ENCODE measurements around the gene DCC.

The DCC gene

GRCh38 chr18:52426041-52426440 is 86.0 kb downstream of the DCC start:
- Histone ChIP-seq H3K36me3 (replicated peaks; ENCODE audit: insufficient read depth, low read length) (no peaks in the 10 kb centered on the region), H3K79me2 (ENCODE audit: low read length) (no peaks in the 10 kb centered on the region), H3K4me2 (ENCODE audit: low read depth, low read length) (no peak overlapping the region), H3K4me1 (ENCODE audit: low read length) (no peaks in the 10 kb centered on the region), H3K27ac (ENCODE audit: low read length) (no peak overlapping the region), H3K4me3 (ENCODE audit: low read length) (no peak overlapping the region), H2AFZ (ENCODE audit: low read length) (no peak overlapping the region), H3K27me3 (replicated peaks; ENCODE audit: insufficient read depth, low read length) (no peaks in the 10 kb centered on the region), H3K9ac (ENCODE audit: low read length) (no peak overlapping the region), H4K20me1 (ENCODE audit: insufficient read depth, low read length) (no peaks in the 10 kb centered on the region), H3K9me3 (replicated peaks; ENCODE audit: insufficient read depth, low read length) (no peaks in the 10 kb centered on the region), H3F3A (ENCODE audit: insufficient read depth, low read length) (no peaks in the 10 kb centered on the region), H3K9me2 (replicated peaks; ENCODE audit: insufficient read depth, low read length) (no peaks in the 10 kb centered on the region)
- DNase-seq = no peak
- TF ChIP-seq EZH2phosphoT487 (IDR thresholded peaks at IDR 0.05; ENCODE audit: low read length) = no peak
- TF ChIP-seq EZH2 (optimal IDR thresholded peaks at IDR 0.05; ENCODE audit: low read depth, low read length) = no peak
- TF ChIP-seq, protein P1, sequence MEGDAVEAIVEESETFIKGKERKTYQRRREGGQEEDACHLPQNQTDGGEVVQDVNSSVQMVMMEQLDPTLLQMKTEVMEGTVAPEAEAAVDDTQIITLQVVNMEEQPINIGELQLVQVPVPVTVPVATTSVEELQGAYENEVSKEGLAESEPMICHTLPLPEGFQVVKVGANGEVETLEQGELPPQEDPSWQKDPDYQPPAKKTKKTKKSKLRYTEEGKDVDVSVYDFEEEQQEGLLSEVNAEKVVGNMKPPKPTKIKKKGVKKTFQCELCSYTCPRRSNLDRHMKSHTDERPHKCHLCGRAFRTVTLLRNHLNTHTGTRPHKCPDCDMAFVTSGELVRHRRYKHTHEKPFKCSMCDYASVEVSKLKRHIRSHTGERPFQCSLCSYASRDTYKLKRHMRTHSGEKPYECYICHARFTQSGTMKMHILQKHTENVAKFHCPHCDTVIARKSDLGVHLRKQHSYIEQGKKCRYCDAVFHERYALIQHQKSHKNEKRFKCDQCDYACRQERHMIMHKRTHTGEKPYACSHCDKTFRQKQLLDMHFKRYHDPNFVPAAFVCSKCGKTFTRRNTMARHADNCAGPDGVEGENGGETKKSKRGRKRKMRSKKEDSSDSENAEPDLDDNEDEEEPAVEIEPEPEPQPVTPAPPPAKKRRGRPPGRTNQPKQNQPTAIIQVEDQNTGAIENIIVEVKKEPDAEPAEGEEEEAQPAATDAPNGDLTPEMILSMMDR (IDR thresholded peaks at IDR 0.05; ENCODE audit: low read length) = no peak

GRCh38 chr18:52426462-52426861 is 86.5 kb downstream of the DCC start:
- Histone ChIP-seq H3K9ac (ENCODE audit: low read length) (no peak overlapping the region), H4K20me1 (ENCODE audit: insufficient read depth, low read length) (no peaks in the 10 kb centered on the region), H3F3A (ENCODE audit: insufficient read depth, low read length) (no peaks in the 10 kb centered on the region), H3K9me3 (replicated peaks; ENCODE audit: insufficient read depth, low read length) (no peaks in the 10 kb centered on the region), H3K36me3 (replicated peaks; ENCODE audit: insufficient read depth, low read length) (no peaks in the 10 kb centered on the region), H3K4me2 (ENCODE audit: low read depth, low read length) (no peak overlapping the region), H3K79me2 (ENCODE audit: low read length) (no peaks in the 10 kb centered on the region), H2AFZ (ENCODE audit: low read length) (no peak overlapping the region), H3K4me1 (ENCODE audit: low read length) (no peaks in the 10 kb centered on the region), H3K4me3 (ENCODE audit: low read length) (no peak overlapping the region), H3K27me3 (replicated peaks; ENCODE audit: insufficient read depth, low read length) (no peaks in the 10 kb centered on the region), H3K9me2 (replicated peaks; ENCODE audit: insufficient read depth, low read length) (no peaks in the 10 kb centered on the region), H3K27ac (ENCODE audit: low read length) (no peak overlapping the region)
- DNase-seq = no peak
- no peak for TF ChIP-seq EZH2phosphoT487 (IDR thresholded peaks at IDR 0.05; ENCODE audit: low read length)

DNA sequence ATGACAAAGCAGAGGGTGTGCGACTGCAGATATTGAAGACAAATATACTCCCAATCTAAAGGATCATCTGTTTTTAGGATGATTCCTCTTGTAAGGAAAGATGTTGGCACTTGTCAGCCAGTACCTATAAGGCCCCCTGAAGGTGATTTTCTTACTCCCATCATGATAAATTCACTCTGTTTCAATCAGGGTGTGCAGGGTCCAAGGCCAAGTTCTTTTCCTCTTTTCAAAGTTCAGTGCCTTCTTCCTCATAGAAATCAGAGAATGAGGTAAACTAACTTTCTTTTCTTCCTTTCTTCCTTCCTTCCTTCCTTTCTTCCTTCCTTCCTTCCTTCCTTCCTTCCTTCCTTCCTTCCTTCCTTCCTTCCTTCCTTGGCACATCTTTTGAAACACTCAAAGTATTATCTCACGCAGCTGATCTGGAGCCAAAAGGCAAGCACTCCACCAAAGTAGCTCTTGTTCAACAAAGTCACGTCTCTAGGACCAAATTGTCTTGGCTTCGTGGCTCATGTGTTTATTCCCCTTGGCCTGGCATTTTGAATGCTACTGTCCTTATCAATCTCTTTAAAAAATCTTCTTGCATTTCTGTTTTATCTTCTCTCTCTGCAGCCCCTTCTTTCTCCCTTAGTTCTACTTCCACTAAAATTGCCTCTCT is 87.7 kb downstream of the DCC start:
- Histone ChIP-seq H3K9me2 (replicated peaks; ENCODE audit: insufficient read depth, low read length) (no peaks in the 10 kb centered on the region), H3F3A (ENCODE audit: insufficient read depth, low read length) (no peaks in the 10 kb centered on the region), H4K20me1 (ENCODE audit: insufficient read depth, low read length) (no peaks in the 10 kb centered on the region), H3K27me3 (replicated peaks; ENCODE audit: insufficient read depth, low read length) (no peaks in the 10 kb centered on the region), H3K4me1 (ENCODE audit: low read length) (no peaks in the 10 kb centered on the region), H3K9ac (ENCODE audit: low read length) (no peak overlapping the region), H3K4me3 (ENCODE audit: low read length) (no peak overlapping the region), H2AFZ (ENCODE audit: low read length) (no peak overlapping the region), H3K79me2 (ENCODE audit: low read length) (no peaks in the 10 kb centered on the region), H3K27ac (ENCODE audit: low read length) (no peak overlapping the region), H3K9me3 (replicated peaks; ENCODE audit: insufficient read depth, low read length) (no peaks in the 10 kb centered on the region), H3K36me3 (replicated peaks; ENCODE audit: insufficient read depth, low read length) (no peaks in the 10 kb centered on the region), H3K4me2 (ENCODE audit: low read depth, low read length) (no peak overlapping the region)
- TF ChIP-seq, protein P1 (IDR thresholded peaks at IDR 0.05; ENCODE audit: low read length) = no peak
- TF ChIP-seq EZH2 (optimal IDR thresholded peaks at IDR 0.05; ENCODE audit: low read depth, low read length) (no peak), EZH2phosphoT487 (IDR thresholded peaks at IDR 0.05; ENCODE audit: low read length) (no peak)
- no peak for DNase-seq

GRCh38 chr18:52431683-52432082 is 91.7 kb downstream of the DCC start:
- Histone ChIP-seq H3K27ac (ENCODE audit: low read length) (no peak overlapping the region), H3K36me3 (replicated peaks; ENCODE audit: insufficient read depth, low read length) (no peaks in the 10 kb centered on the region), H3K79me2 (ENCODE audit: low read length) (no peaks in the 10 kb centered on the region), H3K4me1 (ENCODE audit: low read length) (no peaks in the 10 kb centered on the region), H3F3A (ENCODE audit: insufficient read depth, low read length) (no peaks in the 10 kb centered on the region), H3K4me3 (ENCODE audit: low read length) (no peak overlapping the region), H3K9ac (ENCODE audit: low read length) (no peak overlapping the region), H2AFZ (ENCODE audit: low read length) (no peak overlapping the region), H4K20me1 (ENCODE audit: insufficient read depth, low read length) (no peaks in the 10 kb centered on the region), H3K27me3 (replicated peaks; ENCODE audit: insufficient read depth, low read length) (no peaks in the 10 kb centered on the region), H3K4me2 (ENCODE audit: low read depth, low read length) (no peak overlapping the region), H3K9me3 (replicated peaks; ENCODE audit: insufficient read depth, low read length) (no peaks in the 10 kb centered on the region), H3K9me2 (replicated peaks; ENCODE audit: insufficient read depth, low read length) (no peaks in the 10 kb centered on the region)
- TF ChIP-seq, protein P1 (IDR thresholded peaks at IDR 0.05; ENCODE audit: low read length) = no peak
- no peak for TF ChIP-seq EZH2 (optimal IDR thresholded peaks at IDR 0.05; ENCODE audit: low read depth, low read length)
- TF ChIP-seq EZH2phosphoT487 (IDR thresholded peaks at IDR 0.05; ENCODE audit: low read length) = no peak
- no peak for DNase-seq

Measured in MM.1S (cell line).